Thyroid gland (tissue), 4 donors: ENCODE data around the gene SERINC3. TPM values are rescaled to one million over a fixed set of nuclear protein-coding genes. Genes with fewer than 3 reads are reported as not detected.

Source experiments
- DNase-seq, 2 donors: peaks; one replicate each; pipeline ENCODE4 v3.0.0-alpha.2; 2019
- H3K27ac ChIP-seq, 3 donors: fragments of 200-600 bp; sonication (generic); 1 replicate in 2 of 3; 2 replicates in 1 of 3; pipeline ENCODE4 v1.5.1; 2016 to 2019; ENCODE audit warnings: mild to moderate bottlenecking in 1 of 3, moderate library complexity in 1 of 3
- H3K27me3 ChIP-seq: fragments of 200-600 bp; sonication (generic); one replicate; pipeline ENCODE4 v1.5.1; 2019
- H3K36me3 ChIP-seq, 2 donors: fragments of 200-600 bp; sonication (generic); one replicate each; pipeline ENCODE4 v1.5.1; 2016 to 2019
- H3K4me1 ChIP-seq, 2 donors: fragments of 200-600 bp; sonication (generic); one replicate each; pipeline ENCODE4 v1.5.1; 2017 to 2019
- H3K4me3 ChIP-seq, 3 donors: fragments of 200-600 bp; sonication (generic); replicated peaks in 1 of 3; 1 replicate in 2 of 3; 2 replicates in 1 of 3; pipeline ENCODE4 v1.5.1; 2016; ENCODE audit warnings: mild to moderate bottlenecking in 1 of 3
- H3K9me3 ChIP-seq: fragments of 200-600 bp; sonication (generic); one replicate; pipeline ENCODE4 v1.5.1; 2017
- CTCF ChIP-seq, 6 experiments: fragments of 200-600 bp in 3 of 6; fragments of 450-650 bp in 3 of 6; sonication (generic) in 3 of 6; IDR thresholded peaks; one replicate each; pipeline ENCODE4 v1.5.1; 2016 to 2019; ENCODE audit warnings: antibody characterized with exemption in 6 of 6, mild to moderate bottlenecking in 2 of 6, inconsistent platforms in 1 of 6, moderate library complexity in 1 of 6
- POLR2A ChIP-seq, 2 donors: fragments of 450-650 bp; IDR thresholded peaks; one replicate each; pipeline ENCODE4 v1.6.1; 2017; ENCODE audit warnings: antibody characterized with exemption in 2 of 2, mild to moderate bottlenecking in 2 of 2, moderate library complexity in 1 of 2
- WGBS, 2 donors: methylation state at CpG; one replicate each; pipeline ENCODE4 v1.1.5; 2017; 5-methylcytosine and 5-hydroxymethylcytosine counted together
- intact Hi-C: fragments of 100-400 bp; cut with DNase I; formaldehyde crosslinking; loops from one replicate; pipeline ENCODE4 v1.15.1; 2023
- total RNA-seq, 4 donors: library from RNA; depleted of rRNA; stranded (reverse); fragments of >200 nt; gene quantifications; one replicate each; pipeline ENCODE4 v1.2.3, GENCODE V29; 2016

SERINC3 gene
- total RNA-seq, 4 donors from 2014 or later, result 113 to 140 (median 137) TPM

DNA sequence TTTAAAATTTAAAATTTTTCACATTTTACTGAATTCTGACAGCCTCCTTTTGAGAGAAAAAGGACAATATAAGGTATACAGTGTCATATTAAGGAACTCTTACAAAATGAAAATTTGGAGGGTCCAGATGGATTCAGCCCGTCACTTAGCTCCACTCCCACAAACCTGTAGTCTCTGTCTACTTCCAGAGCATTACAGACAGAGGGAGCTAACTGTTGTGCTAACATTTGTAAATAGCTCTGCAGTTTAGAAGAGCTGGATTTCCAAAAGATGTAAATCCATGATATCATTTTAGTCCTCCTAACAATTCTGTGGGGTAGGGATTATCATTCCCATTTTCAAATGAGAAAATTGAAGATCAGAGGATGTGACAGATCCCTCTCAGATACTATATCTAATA is 16.1 kb upstream of the SERINC3 start:
- TF ChIP-seq CTCF (IDR thresholded peaks at IDR 0.05), result peak in 1 of 6 experiments; percentile 11
- TF ChIP-seq POLR2A (IDR thresholded peaks at IDR 0.05), result no peak
- no peaks in the 10 kb centered on the region for H3K36me3 ChIP-seq
- 76 to 78% methylated on average over 1 of the region's 1 CpG for WGBS, 2 donors
- no peak for DNase-seq
- H3K27ac ChIP-seq, result no peak overlapping the region
- no peaks in the 10 kb centered on the region for H3K27me3 ChIP-seq
- intact Hi-C loops, result loop anchor here (10.0 kb wide), 1 partner anchor 67 kb away; no protein-coding TSS in a partner anchor
- no peaks in the 10 kb centered on the region for H3K9me3 ChIP-seq
- H3K4me1 ChIP-seq, result peaks cover 10 to 17% of the 10 kb centered on the region in 2 donors
- H3K4me3 ChIP-seq, result no peak overlapping the region

GRCh38 chr20:44536175-44536574 is 14.3 kb upstream of the SERINC3 start:
- DNase-seq, result no peak
- Histone ChIP-seq H3K27ac (no peak overlapping the region), H3K27me3 (no peaks in the 10 kb centered on the region), H3K4me3 (no peak overlapping the region), H3K9me3 (no peaks in the 10 kb centered on the region), H3K4me1 (peaks cover 8 to 22% of the 10 kb centered on the region in 2 donors), H3K36me3 (no peaks in the 10 kb centered on the region)
- no peak for TF ChIP-seq POLR2A (IDR thresholded peaks at IDR 0.05)
- TF ChIP-seq CTCF (IDR thresholded peaks at IDR 0.05), result no peak
- intact Hi-C loops, result loop anchor here (10.0 kb wide), 1 partner anchor 69 kb away; no protein-coding TSS in a partner anchor
- WGBS, 2 donors, result 92 to 95% methylated on average over 3 of the region's 3 CpGs

DNA sequence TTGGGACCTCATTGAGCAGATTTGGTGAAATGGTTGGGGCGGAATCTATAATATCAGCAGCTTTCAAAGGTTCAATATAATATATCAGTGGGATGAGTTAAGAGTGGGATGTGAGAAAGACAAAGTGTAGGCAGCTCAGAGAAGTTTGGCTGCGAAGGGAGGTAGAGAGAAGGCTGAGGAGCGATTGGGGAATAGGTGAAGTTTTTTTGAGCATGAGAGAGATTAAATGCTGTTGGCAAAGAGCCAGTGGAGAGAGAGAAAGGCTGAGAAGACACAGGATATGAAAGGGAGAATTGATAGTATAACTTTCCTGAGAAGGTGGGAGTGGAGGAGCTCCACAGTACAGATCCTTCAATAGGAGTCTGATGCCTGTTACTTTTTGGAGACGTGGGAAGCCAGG is 12.1 kb upstream of the SERINC3 start:
- DNase-seq, result no peak
- intact Hi-C loops, result loop anchor here (10.0 kb wide), 1 partner anchor 71 kb away; no protein-coding TSS in a partner anchor
- Histone ChIP-seq H3K4me1 (peaks cover 8 to 23% of the 10 kb centered on the region in 2 donors), H3K4me3 (no peak overlapping the region), H3K27ac (peak overlapping the region in 1 of 3 donors; percentile 7), H3K27me3 (no peaks in the 10 kb centered on the region), H3K36me3 (no peaks in the 10 kb centered on the region), H3K9me3 (no peaks in the 10 kb centered on the region)
- 80 to 84% methylated on average over 4 of the region's 4 CpGs for WGBS, 2 donors
- TF ChIP-seq CTCF (IDR thresholded peaks at IDR 0.05) (no peak), POLR2A (IDR thresholded peaks at IDR 0.05) (no peak)

GRCh38 chr20:44532981-44533331 is 11.1 kb upstream of the SERINC3 start:
- intact Hi-C loops, result loop anchor here (10.0 kb wide), 1 partner anchor 72 kb away; no protein-coding TSS in a partner anchor
- 85 to 89% methylated on average over 2 of the region's 2 CpGs for WGBS, 2 donors
- Histone ChIP-seq H3K36me3 (no peaks in the 10 kb centered on the region), H3K4me1 (peaks cover 8 to 23% of the 10 kb centered on the region in 2 donors), H3K27me3 (no peaks in the 10 kb centered on the region), H3K4me3 (no peak overlapping the region), H3K9me3 (no peaks in the 10 kb centered on the region), H3K27ac (peak overlapping the region in 2 of 3 donors; percentile 6 to 93)
- TF ChIP-seq CTCF (IDR thresholded peaks at IDR 0.05) (no peak), POLR2A (IDR thresholded peaks at IDR 0.05) (no peak)
- no peak for DNase-seq

- Histone ChIP-seq H3K4me1 (peaks cover 8 to 23% of the 10 kb centered on the region in 2 donors), H3K9me3 (no peaks in the 10 kb centered on the region), H3K27me3 (no peaks in the 10 kb centered on the region), H3K36me3 (no peaks in the 10 kb centered on the region), H3K27ac (peak overlapping the region; percentile 6 to 93 (median 78)), H3K4me3 (peak overlapping the region; percentile 18 to 91 (median 90))
- WGBS, 2 donors, result 18% methylated on average over 11 of the region's 11 CpGs
- TF ChIP-seq CTCF (IDR thresholded peaks at IDR 0.05), result no peak
- TF ChIP-seq POLR2A (IDR thresholded peaks at IDR 0.05), result peak in 1 of 2 donors; percentile 8
- peak; percentile 25 to 36 for DNase-seq
- intact Hi-C loops, result loop anchor here (10.0 kb wide), 1 partner anchor 72 kb away; no protein-coding TSS in a partner anchor
Observed at GRCh38 chr20:44532259-44532980, 10.6 kb upstream of the SERINC3 start.
